NCI-H748 treated with DMSO at 0.1 percent for 48 hours (cell line): Measurements from ENCODE around the gene NPL.

Source experiments
- DNase-seq: peaks from one replicate; lab custom pipeline; 2025; lab: John Stamatoyannopoulos, UW

Gene NPL

GRCh38 chr1:182816863-182817262 is 27.3 kb downstream of the NPL start:
- DNase-seq = no peak

DNA sequence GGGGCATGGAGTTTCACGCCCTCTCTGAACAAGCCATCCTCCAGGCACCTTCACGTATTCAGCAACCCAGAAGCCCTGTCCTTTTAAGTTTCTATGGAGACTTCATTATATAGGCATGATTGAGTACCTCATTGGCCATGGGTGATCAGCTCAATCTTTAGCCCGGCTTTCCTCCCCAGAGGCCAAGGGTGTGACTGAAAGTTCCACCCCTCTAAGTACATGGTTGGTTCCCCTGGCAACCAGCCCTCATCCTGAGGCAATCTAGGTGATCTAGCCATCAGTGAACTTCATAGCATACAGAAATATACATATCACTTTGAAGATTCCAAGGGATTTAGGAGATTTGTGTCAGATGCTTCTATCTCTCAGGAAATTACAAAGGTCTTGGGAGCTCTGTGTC is 28.2 kb downstream of the NPL start:
- DNase-seq = no peak

GRCh38 chr1:182823220-182823619 is 33.6 kb downstream of the NPL start:
- DNase-seq = no peak

DNA sequence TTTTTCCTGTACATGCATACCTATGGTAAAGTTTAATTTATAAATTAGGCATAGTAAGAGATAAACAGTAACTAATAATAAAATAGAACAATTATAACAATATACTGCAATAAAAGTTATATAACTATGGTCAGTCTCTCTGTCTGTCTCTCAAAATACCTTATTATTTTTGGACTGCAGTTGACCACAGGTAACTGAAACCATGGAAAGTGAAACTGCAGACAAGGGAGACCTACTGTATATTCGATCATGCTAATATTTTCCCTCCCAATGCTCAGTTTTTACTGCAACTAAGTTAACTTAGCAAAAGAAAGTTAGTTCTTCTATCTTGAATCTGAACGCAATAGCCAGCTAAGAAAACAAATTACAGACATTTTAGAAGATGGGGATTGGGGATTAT is 37.3 kb downstream of the NPL start:
- no peak for DNase-seq

DNA sequence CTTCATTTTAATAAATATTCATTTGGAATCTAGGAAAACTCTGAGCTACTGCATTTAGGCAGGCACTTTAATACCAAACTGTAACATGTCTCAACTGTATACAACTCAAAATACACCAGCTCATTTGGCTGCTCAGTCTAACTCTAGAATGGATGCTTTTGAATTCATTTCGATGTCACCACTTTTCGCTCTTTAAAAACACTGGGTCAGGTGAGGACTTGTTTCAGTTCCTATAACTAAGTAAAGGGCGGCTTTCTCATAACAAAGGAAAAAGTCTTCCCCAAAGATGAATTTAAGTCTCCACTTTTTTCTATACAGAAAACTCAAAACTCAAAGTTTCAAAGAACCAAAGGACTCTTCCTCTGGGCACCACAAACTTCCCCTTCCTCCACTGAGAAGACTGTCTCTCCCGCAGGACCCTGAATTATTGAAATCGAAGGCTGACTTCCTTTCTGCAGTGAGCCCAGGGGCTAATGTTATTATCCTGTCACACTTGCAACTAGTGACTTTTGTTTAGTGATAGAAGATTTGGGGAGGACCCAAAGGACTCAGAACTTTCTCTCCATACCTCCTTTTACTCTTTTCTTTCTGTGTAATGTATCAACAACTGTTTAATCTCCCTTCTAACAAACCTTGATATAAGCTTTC is 39.8 kb downstream of the NPL start:
- no peak for DNase-seq

GRCh38 chr1:182833271-182833670 is 43.7 kb downstream of the NPL start:
- DNase-seq = no peak

GRCh38 chr1:182834326-182834725 is 44.8 kb downstream of the NPL start:
- no peak for DNase-seq

DNA sequence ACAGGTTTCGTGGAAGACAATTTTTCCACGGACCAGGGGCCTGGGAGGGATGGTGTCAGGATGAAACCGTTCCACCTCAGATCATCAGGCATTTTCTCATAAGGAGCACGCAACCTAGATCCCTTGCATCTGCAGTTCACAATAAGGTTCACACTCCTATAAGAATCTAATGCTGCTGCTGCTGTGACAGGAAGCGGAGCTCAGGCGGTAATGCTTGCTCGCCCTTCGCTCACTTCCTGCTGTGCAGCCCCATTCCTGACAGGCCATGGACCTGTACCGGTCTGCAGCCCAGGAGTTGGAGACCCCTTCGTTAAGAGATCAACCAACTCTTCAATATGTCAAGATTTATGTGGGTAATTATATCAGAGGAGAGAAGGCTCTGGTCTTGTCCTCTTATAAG is 46.2 kb downstream of the NPL start:
- DNase-seq = no peak

DNA sequence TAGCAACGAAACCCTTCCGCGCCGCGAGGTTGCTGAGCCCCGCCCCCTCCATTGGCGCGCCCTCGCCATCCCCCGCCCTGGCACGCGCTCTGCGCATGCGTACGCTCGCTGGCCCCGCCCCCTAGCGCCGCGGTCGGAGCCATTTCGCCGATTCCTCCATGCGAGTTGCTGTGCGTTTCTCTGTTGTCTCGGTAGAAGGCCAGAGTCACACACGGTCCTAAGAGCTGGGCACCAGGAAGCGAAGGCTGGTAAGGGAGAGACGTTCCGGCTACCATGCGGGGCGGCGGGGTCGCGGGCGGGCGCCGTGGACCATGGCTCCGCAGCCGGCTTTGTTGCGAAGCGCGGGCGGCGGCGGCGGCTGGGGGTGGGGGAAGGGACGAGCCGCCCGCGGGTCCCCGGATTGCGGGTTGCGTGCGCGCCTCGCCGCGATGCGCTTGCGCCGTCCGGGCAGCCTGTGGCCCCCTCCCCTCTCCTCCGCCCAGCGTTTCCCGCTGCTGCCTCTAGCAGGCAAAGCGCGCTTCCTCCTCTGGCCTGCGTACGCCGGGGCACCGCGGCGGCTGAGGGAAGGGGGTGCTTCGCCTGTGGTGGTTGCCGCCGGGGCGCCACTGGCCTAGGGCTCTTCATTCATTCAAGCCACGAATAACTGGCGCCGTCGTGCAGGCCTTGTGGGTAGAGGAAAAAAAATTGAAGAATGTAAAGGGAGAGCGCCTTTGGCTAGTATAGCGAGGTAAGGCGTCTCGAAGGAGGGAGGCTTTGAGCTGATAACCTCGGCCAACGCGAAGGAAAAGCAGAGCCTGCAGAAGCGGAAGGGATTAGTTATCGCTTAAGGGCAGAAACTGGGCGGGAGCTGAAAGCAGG is 49.9 kb downstream of the NPL start, which contains the start of gene DHX9:
TSS of gene DHX9 (plus strand) at position 139 of the 858 bp plus-strand sequence. CDS start 3,220 bp downstream, outside the sequence.
- peak; percentile 76 for DNase-seq

DNA sequence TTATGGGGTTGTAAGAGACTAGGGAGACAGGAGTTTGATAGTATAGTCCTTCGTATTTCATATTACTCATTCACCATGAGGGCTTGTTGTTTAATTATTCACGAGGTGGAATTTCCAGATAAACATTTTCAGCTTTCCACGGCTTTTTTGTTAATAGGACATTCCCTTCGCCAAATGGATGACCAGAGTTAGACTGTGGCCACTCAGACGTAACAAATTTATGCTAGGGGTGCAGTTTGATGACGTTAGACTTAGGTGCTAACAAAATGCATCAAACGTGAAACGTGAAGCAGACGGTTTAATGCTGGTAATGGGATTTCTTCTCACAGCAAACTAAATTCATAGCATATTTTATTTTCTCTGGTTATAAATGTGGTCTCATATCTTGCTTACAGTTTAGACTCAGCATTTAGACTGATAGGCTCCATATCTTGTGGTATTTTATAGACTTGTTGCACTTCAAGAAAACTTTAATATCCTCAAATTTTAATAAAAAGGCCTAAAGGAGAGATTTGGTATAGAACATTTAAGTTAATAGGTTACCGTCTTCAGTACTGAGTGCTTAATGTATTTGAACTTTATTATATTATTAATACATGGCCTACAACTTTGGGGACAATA is 51.9 kb downstream of the NPL start:
- no peak for DNase-seq

- no peak for DNase-seq
These were observed 52.7 kb downstream of the NPL start for GRCh38 chr1:182842265-182842664.

- DNase-seq = no peak
These were observed 55.8 kb downstream of the NPL start for GRCh38 chr1:182845379-182845778.

DNA sequence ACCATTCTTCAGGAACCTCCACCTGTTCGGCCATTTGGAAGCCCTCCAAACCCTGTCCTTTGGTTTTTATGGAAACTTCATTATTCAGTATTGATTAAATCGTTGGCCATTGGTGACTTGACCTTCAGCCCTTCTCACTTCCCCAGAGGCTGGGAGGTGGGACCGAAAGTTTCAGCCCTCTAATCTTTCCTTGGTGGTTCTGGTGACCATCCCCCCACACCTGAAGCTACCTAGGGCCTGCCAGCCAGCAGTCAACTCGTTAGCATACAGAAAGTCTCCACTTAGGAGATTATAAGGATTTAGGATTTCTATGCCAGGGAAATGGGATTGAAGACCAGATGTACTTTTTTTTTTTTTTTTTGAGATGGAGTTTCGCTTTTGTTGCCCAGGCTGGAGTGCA is 56.3 kb downstream of the NPL start:
- no peak for DNase-seq

GRCh38 chr1:182847105-182847504 is 57.5 kb downstream of the NPL start:
- no peak for DNase-seq

GRCh38 chr1:182848736-182849135 is 59.2 kb downstream of the NPL start:
- DNase-seq = no peak

DNA sequence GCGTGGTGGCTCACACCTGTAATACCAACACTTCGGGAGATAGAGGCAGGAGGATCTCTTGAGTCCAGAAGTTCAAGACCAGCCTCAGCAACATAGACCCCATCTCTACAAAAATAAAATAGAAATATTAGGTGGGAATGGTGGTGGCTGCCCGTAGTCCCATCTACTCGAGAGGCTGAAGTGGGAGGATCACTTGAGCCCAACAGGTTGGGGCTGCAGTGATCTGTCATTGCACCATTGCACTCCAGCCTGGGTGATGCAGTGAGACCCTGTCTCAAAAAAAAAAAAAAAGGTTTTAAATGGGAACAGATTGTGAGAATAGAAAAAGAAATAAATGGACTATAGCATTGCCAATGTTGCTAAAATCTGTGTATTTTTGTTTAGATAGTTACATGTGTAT is 60.7 kb downstream of the NPL start:
- no peak for DNase-seq

DNA sequence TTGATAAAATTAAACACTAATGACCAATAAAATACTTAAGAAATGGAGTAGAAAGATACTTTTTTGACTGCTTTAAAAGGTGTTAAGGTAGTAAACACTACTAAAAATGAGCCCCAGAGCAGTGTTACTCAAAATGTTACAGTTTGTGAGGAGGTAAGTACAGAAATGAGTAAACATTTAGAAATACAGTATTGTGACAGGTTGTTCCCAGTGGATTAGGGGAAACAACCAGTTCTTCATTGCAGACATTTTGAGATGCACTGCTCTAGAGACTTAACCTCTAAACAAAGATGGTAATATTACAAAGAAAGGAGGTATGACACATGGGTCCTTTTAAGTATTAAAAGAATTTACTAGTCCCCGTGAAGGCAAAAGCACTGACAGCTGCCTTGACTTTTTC is 62.3 kb downstream of the NPL start:
- no peak for DNase-seq

DNA sequence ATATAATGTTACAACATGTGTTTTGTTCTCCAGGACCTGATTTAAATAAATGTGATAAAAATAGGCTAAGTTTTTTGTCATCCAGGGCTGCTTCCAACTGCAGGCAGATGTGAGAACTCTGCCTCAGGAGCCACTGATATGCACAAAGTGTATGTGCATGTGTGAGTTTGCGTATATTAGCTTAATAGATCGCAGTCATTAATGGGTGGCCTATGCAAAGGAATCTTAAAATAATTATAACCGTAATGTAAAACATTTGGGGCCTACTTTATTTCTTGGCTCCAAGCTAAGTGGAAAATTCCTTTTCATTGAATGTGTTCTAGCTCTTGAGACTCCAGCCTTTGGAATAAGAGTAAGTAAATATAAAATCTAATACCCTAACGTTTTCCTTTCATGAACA is 66.3 kb downstream of the NPL start:
- DNase-seq = no peak

DNA sequence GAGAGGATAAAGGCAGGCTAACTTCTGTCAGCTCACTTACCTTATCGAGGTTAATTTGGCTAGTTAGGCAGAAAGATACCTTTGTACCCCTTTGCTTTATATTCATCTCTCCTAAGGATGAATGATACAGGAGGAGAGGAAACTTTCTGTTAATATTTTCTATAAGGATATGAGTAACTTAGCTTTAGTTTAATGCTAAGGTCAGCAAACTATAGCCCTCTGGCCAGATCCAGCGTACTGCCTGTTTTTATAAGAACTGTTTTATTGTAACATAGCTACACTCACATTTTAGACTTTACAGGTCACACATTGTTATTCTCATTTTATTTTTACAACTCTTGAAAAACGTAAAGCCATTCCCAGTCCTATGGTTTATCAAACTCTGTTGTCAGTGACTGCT is 67.6 kb downstream of the NPL start:
- DNase-seq = no peak

DNA sequence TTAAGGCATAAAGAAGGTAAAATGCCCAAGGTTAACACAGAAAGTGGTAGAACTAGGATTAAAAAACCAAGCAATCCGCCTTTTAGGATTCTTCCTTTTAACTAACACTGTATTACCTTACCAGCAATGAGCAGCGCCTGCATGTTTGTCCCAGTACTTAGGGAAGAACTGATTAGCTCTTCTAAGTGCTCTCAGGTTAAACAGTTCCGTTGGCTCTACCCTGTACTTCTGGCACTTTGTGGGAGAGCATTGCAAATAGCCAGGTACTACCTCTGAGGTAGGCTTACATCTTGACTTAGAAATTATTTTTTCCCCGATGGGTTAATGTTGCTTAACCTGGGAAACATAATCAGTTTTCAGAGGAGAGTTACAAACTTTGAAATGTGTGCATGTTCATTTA is 71.1 kb downstream of the NPL start:
- no peak for DNase-seq

DNA sequence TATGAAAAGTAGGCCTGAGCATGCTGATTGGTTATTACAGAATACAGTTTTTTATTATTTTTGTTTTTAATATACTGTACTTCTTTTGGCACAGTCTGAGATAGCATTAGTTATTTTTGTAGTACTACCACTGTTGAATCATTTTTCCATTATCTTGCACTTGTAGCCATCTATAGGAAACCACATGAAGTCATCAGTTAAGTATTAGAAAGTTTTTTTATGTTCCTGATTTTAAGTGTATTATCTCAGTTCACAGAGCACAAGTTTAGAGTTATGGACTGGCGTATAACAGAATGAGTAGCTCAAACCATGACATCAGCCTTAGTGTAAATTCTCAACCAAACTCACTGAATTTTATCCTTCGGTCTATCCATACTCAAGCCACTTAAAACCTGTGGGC is 72.4 kb downstream of the NPL start:
- no peak for DNase-seq

DNA sequence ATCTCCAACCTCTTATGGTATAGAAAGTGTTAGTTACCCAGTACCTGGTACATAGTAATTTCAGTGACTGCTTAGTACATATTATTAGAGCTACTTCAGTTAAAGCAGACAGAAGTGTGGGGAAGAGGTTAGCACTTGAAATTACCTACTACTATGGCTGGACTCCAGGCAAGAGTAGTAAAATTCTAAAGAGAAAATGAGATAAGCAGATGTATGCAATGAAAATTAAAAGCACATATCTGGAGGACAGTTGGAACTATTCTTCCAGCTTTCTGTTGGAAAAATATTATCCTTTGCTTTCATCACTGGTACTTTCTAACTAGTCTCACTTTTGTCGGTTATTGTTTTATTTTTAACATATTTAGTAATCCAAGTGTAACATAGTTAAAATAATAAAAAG is 73.3 kb downstream of the NPL start:
- DNase-seq = no peak

- DNase-seq = no peak
These were observed 74.4 kb downstream of the NPL start for GRCh38 chr1:182863940-182864339.
